Osteocyte (in vitro differentiated cells): ENCODE data around the gene MFSD6L. TPM values are rescaled to one million over a fixed set of nuclear protein-coding genes. Genes with fewer than 3 reads are reported as not detected.
"Not testable (repeated sequence)": the region's sequence is repeated elsewhere in the genome, so short reads cannot be mapped to it uniquely, and the experiment has no call there.

Experiments used
- DNase-seq: peaks from one replicate; pipeline ENCODE4 v3.0.0; 2021; ENCODE audit warnings: mixed read lengths; ENCODE audit not compliant: unreplicated experiment; ENCODE audit errors: extremely low spot score
- H3K27ac Mint-ChIP-seq: one replicate; pipeline ENCODE4 v1.8.0; 2021; ENCODE audit warnings: mild to moderate bottlenecking, mixed read lengths; ENCODE audit not compliant: unreplicated experiment
- H3K27me3 Mint-ChIP-seq: one replicate; pipeline ENCODE4 v1.8.0; 2021; ENCODE audit warnings: mixed read lengths; ENCODE audit not compliant: unreplicated experiment
- H3K36me3 Mint-ChIP-seq: one replicate; pipeline ENCODE4 v1.8.0; 2021; ENCODE audit warnings: mixed read lengths; ENCODE audit not compliant: unreplicated experiment
- H3K4me1 Mint-ChIP-seq: one replicate; pipeline ENCODE4 v1.8.0; 2021; ENCODE audit warnings: mixed read lengths; ENCODE audit not compliant: unreplicated experiment
- H3K4me3 Mint-ChIP-seq: one replicate; pipeline ENCODE4 v1.8.0; 2021; ENCODE audit warnings: mild to moderate bottlenecking, moderate library complexity, mixed read lengths; ENCODE audit not compliant: unreplicated experiment
- H3K9me3 Mint-ChIP-seq: one replicate; pipeline ENCODE4 v1.8.0; 2021; ENCODE audit warnings: mixed read lengths; ENCODE audit not compliant: unreplicated experiment
- total RNA-seq: library from RNA; stranded (reverse); gene quantifications from 2 replicates; pipeline ENCODE4 v1.2.1, GENCODE V29; 2021
- TF ChIP-seq, protein P1 (sequence below): fragments of 200-600 bp; sonication (generic); IDR thresholded peaks from 2 replicates; pipeline ENCODE4 v1.5.0; 2021; ENCODE audit warnings: antibody characterized with exemption, mild to moderate bottlenecking, moderate library complexity

The MFSD6L gene
- total RNA-seq, 1 donor from 2014 or later = not detected

DNA sequence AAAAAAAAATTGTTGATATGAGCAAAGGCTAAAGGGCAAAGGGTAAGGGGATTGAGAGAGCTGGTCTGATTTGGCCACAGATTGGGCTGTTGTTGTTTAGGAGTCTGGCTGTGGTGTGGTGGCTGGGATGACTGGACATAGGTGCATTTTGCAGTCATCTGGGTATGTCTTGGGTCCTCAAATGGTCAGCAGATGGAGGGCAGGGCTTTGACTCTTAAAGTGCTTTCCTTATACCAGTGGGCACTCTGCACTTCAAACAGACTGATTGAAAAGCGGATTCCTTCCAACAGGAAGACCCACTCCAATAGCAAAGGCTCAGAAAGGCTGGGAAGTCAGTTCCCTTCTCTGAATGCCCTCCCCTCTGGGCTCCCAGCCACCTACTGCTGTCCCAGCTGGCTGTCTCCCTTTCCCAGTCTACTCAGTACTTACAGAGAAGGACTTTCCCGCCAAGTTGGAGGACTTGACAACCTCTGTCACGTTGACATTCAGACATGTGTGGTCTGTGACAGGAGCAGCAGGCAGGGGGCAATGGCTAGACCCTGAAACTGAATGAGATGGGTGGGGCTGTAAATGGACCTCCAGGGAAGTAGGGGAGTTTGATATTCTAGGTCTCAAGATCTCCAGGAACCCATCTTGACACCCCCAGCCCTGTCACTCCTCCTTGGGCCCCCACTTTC, 19.6 kb upstream of the MFSD6L start:
- no peaks in the 10 kb centered on the region for H3K4me1 Mint-ChIP-seq
- H3K4me3 Mint-ChIP-seq = no peak overlapping the region
- H3K27me3 Mint-ChIP-seq = peaks cover 45% of the 10 kb centered on the region

DNA sequence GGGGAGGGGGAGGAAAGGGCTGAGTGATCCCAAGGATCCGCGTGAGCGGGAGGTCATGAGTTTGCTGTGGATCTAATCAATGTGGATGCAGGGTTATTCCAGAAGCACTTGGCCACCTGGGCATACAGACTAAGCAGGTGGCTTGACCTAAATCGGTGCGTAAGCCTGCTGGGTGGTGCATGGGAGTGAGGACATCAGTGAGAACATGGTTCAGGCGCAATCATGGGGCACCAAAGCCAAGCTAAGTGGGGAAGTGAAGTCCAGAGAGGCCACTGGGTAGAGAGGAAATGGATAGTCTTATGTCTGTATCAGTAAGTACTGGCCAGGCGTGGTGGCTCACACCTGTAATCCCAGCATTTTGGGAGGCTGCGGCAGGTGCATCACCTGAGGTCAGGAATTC, 18.9 kb upstream of the MFSD6L start:
- no peak overlapping the region for H3K4me3 Mint-ChIP-seq

More for the DNA sequence above, 19.6 kb upstream of the MFSD6L start:
- TF ChIP-seq, protein P1, sequence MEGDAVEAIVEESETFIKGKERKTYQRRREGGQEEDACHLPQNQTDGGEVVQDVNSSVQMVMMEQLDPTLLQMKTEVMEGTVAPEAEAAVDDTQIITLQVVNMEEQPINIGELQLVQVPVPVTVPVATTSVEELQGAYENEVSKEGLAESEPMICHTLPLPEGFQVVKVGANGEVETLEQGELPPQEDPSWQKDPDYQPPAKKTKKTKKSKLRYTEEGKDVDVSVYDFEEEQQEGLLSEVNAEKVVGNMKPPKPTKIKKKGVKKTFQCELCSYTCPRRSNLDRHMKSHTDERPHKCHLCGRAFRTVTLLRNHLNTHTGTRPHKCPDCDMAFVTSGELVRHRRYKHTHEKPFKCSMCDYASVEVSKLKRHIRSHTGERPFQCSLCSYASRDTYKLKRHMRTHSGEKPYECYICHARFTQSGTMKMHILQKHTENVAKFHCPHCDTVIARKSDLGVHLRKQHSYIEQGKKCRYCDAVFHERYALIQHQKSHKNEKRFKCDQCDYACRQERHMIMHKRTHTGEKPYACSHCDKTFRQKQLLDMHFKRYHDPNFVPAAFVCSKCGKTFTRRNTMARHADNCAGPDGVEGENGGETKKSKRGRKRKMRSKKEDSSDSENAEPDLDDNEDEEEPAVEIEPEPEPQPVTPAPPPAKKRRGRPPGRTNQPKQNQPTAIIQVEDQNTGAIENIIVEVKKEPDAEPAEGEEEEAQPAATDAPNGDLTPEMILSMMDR = no peak
- peak; percentile 72 for DNase-seq
- peaks cover under 1% of the 10 kb centered on the region for H3K9me3 Mint-ChIP-seq
- no peak overlapping the region for H3K27ac Mint-ChIP-seq
- no peaks in the 10 kb centered on the region for H3K36me3 Mint-ChIP-seq

DNA sequence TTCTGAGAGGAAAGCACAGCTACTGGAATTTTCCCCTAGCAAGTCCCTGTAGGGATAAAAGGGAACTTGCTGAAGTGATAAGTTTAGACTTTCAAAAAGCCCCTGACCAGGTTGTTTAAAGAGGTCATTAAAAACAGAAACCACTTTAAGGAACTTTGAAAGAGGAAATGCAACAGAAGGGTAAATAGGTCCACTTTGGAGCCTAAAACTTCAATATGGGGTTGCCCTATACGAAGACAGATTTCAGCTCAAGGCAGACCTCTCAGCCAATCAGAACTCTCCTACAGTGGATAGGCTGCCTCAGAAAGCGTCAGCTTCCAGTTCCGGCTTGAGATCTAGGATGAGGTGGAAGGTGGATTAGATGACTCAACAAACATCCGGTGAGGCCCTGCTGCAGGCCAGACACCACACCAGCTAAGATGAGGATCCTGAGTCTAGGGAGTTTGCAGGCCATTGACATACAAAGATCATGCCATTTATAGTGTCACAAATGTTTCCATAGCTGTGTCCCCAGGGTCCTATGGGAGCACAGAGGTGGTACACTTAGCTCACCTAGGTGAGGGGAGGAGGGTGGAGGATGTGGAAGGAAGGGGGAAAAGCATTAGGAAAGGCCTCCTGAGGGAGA, 7.9 kb upstream of the MFSD6L start:
- peaks cover 18% of the 10 kb centered on the region for H3K9me3 Mint-ChIP-seq
- peaks cover 27% of the 10 kb centered on the region for H3K27me3 Mint-ChIP-seq
- no peak overlapping the region for H3K27ac Mint-ChIP-seq
- peak; percentile 48 for DNase-seq
- no peaks in the 10 kb centered on the region for H3K36me3 Mint-ChIP-seq
- peaks cover 4% of the 10 kb centered on the region for H3K4me1 Mint-ChIP-seq
- TF ChIP-seq, protein P1 = no peak
- H3K4me3 Mint-ChIP-seq = no peak overlapping the region

More for the DNA sequence above, 18.9 kb upstream of the MFSD6L start:
- peaks cover 5% of the 10 kb centered on the region for H3K9me3 Mint-ChIP-seq
- DNase-seq = peak; percentile 57
- H3K27ac Mint-ChIP-seq = no peak overlapping the region
- H3K36me3 Mint-ChIP-seq = no peaks in the 10 kb centered on the region
- no peaks in the 10 kb centered on the region for H3K4me1 Mint-ChIP-seq
- TF ChIP-seq, protein P1 = no peak
- peaks cover 52% of the 10 kb centered on the region for H3K27me3 Mint-ChIP-seq

DNA sequence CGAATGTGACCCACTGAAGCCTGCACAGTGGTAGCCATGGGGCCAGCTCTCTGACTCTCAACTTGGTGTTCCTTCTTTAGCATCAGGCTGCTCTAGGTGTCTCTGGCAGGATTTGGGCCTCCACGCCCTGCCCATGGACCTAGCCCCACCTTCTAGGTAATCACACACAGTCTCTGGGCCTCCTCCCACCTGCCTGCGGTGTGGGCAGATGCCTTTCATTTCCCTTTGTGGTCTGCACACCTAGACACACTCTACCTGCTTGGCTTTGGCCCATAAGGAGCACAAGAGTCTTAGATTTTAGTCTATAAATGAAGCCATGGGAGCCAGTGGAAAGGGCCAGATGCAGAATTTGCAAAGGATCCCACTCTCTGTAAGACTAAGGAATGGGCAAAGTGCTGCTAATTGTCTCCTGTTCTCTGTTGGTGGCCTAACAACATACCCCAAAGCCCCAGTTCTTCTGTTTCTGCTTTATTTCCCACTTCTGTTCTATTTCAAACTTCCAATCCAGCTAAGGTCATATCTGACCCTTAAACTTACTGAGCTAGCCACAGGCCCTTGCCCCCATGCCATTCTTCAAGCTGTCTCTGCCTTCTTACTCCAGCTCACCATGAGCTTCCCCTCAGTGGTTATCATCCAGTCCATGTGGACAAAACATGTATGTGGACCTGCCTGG, 7.2 kb upstream of the MFSD6L start:
- H3K4me3 Mint-ChIP-seq = no peak overlapping the region
- peak; percentile 60 for DNase-seq
- TF ChIP-seq, protein P1 = no peak
- no peak overlapping the region for H3K27ac Mint-ChIP-seq
- peaks cover 21% of the 10 kb centered on the region for H3K27me3 Mint-ChIP-seq
- no peaks in the 10 kb centered on the region for H3K36me3 Mint-ChIP-seq
- H3K4me1 Mint-ChIP-seq = peaks cover 4% of the 10 kb centered on the region
- peaks cover 11% of the 10 kb centered on the region for H3K9me3 Mint-ChIP-seq

DNA sequence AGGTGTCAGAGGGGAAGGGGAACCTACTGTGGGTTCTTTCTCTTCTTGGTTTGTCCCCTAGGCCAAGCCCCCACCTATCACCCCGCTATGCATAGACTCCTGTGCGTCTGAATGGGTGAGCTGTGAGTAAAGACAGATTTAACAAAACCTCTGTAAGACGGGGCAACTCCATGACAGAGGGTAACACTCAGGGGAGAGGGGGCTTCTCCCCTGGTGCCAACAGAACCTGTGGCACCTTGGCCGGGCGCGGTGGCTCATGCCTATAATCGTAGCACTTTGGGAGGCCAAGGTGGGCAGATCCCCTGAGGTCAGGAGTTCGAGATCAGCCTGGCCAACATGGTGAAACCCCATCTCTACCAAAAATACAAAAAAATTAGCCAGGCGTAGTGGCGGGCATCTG, 6.2 kb upstream of the MFSD6L start:
- not testable (repeated sequence) for H3K4me1 Mint-ChIP-seq, H3K27ac Mint-ChIP-seq, H3K9me3 Mint-ChIP-seq, H3K4me3 Mint-ChIP-seq, H3K36me3 Mint-ChIP-seq
- H3K27me3 Mint-ChIP-seq = peaks cover 20% of the 10 kb centered on the region
- peak; percentile 70 for DNase-seq
